GM12872 (cell line): ENCODE results near the gene TBX6.

Source experiments
- CTCF ChIP-seq: IDR thresholded peaks from 3 replicates; pipeline ENCODE4 v1.5.1; 2011; ENCODE audit warnings: low read depth, mild to moderate bottlenecking, low read length, moderate library complexity; ENCODE audit not compliant: insufficient read depth

TBX6 gene

GRCh38 chr16:30060346-30060745 is 31.4 kb downstream of the TBX6 start:
- no peak for TF ChIP-seq CTCF

- TF ChIP-seq CTCF, result peak; percentile 77
Observed at GRCh38 chr16:30054959-30055553, 36.7 kb downstream of the TBX6 start.

- TF ChIP-seq CTCF, result no peak
Observed at GRCh38 chr16:30054451-30054850, 37.3 kb downstream of the TBX6 start.

- no peak for TF ChIP-seq CTCF
Observed at GRCh38 chr16:30053376-30054015, 38.2 kb downstream of the TBX6 start.

GRCh38 chr16:30052671-30053372 is 38.9 kb downstream of the TBX6 start:
- no peak for TF ChIP-seq CTCF

GRCh38 chr16:30051518-30051917 is 40.2 kb downstream of the TBX6 start:
- no peak for TF ChIP-seq CTCF

GRCh38 chr16:30049871-30050270 is 41.9 kb downstream of the TBX6 start:
- TF ChIP-seq CTCF, result no peak
